Measurements from ENCODE around the gene JAZF1.
"Not testable (repeated sequence)": the region's sequence is repeated elsewhere in the genome, so short reads cannot be mapped to it uniquely, and the experiment has no call there.

The JAZF1 gene

DNA sequence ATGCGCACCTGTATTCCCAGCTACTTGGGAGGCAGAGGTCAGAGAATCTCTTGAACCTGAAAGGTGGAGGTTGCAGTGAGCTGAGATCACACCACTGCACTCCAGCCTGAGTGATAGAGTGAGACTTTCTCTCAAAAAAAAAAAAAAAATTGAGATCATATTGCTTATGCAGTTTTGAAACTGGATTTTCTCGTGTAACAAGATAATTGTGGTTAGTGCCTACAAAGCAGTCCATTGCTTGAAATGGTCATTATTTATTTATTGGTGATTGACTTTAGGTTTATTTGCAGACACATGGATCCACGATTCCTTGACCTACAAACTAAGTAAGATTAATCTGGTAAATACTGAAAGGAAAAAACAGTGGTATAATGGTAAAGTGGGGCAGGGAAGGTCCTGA lies 290.8 kb downstream of the JAZF1 start:
- in situ Hi-C loops (cut with MboI; ENCODE audit: low sequenced_read_pairs), result no loop called here

DNA sequence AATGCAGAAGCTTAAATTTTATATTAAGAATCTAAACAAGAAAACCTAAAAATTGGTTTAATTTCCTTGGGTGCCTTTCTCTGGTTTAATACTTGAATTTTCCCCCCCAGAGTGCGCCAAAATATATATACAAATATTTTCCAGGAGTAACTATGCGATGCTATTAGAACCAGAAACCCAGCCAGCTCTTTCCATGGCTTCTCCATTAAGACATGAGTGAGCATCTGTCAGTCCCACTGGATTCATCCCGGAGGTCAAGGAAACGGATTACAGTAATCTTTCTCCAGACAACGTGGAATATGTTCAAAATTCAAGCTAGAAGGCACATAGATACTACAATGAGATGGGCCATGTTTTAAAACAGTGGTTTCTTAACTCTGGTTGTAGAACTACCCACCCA lies 291.9 kb downstream of the JAZF1 start:
- in situ Hi-C loops (cut with MboI; ENCODE audit: low sequenced_read_pairs), result no loop called here

DNA sequence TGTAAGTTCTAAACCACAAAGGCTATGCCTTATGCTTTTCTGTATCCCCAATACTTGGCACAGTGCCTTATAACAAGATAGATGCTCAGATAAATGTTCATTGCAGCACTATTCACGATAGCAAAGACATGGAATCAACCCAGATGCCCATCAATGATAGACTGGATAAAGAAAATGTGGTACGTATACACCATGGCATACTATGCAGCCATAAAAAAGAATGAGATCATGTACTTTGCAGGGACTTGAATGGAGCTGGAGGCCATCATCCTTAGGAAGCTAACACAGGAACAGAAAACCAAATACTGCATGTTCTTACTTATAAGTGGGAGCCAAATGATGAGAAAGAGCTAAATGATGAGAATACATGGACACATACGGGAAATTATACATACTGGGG lies 293.9 kb downstream of the JAZF1 start:
- in situ Hi-C loops (cut with MboI; ENCODE audit: low sequenced_read_pairs), result not testable (repeated sequence)

DNA sequence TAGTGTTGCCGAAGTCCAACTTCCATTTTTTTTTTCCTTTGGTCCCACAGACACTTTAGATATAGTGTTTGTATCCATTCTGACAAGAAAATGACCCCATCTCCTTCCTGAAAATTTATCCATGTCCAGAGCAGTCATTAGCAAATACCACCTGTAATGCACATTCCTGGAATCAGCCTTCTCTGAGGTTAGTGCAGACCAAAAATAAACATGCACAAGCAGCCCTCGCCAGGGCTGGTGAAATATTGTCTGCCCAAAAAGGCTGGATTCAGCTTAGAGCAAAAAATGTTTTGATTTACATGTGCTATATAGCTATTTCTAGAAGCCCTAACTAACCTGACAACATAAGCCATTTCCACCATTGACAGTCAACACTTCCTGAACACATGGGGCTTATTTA lies 294.9 kb downstream of the JAZF1 start:
- in situ Hi-C loops (cut with MboI; ENCODE audit: low sequenced_read_pairs), result no loop called here

DNA sequence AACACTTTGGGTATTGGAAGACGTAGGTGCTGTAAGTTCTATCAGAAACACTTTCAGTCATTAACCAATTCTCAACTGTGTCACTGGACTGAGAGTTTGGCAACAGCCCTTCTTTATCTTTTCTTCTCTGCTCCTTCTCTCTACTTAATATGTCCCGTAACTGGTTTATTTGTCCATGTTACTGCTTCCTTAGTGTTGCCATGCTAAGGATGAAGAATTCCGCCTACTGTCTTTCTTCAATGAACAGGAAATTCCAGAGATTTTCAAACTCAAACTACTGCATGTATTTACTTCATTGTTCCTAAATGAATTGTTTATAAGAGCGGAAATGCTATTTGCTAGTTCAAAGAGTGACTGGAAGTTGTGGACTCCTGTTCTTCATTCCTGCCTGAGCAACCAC lies 296.9 kb downstream of the JAZF1 start:
- in situ Hi-C loops (cut with MboI; ENCODE audit: low sequenced_read_pairs), result no loop called here

DNA sequence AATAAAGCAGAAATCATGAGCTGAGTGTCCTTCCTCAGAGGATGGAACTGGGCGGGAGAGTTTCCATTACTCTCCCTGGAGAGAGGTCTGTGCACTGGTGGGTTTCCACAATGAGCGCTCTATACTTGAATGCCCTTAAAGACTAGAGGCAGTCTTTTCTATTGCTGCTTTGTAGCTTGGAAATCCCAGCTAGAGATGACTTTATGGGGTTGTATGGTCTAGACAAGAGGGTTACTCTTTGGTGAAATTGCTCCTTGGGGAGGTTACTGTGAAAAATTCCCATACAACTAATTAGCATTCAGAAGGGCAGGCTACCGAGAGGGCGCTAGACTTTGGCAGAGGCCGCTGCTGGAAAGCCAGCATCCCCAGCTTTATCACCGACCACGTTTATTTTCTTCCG lies 303.8 kb downstream of the JAZF1 start:
- in situ Hi-C loops (cut with MboI; ENCODE audit: low sequenced_read_pairs), result no loop called here

DNA sequence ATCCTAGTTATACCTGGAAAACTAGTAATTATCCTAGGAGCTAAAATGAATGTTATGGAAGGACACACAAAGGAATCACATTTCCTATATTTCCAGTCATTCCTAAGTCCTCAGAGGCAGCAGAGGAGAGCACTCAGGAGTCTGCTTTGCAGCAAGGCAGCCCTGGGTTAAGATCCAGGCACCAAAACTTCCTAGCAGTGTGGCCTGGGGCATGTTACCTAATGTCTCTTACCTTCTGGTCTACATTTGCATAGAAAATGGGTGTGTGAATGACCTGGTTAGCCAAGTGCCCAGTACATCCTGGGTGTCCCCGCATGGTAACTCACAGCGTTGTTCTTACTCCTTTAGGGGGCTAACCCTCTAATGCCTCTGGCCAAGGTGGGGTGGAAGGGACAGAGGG lies 304.8 kb downstream of the JAZF1 start:
- in situ Hi-C loops (cut with MboI; ENCODE audit: low sequenced_read_pairs), result no loop called here

DNA sequence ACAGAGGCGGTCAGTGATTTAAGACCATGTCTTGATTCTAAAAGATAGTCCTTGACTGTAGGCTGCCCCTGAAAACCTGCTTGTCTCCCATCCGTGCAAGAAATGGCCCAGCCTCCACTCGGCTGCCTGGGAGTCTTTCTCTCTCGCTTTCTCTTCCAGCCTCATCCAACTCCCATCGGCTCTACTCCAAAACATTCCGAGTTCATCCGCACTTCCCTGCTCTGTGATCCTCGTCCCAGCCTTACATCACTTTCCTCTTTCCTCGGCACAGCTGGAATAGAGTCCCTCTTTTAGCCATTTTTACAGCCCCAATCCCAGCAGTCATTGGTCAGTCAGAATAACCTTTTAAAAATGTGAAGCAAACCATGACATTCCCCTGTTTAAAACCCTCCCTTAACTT lies 305.5 kb downstream of the JAZF1 start:
- in situ Hi-C loops (cut with MboI; ENCODE audit: low sequenced_read_pairs), result no loop called here

DNA sequence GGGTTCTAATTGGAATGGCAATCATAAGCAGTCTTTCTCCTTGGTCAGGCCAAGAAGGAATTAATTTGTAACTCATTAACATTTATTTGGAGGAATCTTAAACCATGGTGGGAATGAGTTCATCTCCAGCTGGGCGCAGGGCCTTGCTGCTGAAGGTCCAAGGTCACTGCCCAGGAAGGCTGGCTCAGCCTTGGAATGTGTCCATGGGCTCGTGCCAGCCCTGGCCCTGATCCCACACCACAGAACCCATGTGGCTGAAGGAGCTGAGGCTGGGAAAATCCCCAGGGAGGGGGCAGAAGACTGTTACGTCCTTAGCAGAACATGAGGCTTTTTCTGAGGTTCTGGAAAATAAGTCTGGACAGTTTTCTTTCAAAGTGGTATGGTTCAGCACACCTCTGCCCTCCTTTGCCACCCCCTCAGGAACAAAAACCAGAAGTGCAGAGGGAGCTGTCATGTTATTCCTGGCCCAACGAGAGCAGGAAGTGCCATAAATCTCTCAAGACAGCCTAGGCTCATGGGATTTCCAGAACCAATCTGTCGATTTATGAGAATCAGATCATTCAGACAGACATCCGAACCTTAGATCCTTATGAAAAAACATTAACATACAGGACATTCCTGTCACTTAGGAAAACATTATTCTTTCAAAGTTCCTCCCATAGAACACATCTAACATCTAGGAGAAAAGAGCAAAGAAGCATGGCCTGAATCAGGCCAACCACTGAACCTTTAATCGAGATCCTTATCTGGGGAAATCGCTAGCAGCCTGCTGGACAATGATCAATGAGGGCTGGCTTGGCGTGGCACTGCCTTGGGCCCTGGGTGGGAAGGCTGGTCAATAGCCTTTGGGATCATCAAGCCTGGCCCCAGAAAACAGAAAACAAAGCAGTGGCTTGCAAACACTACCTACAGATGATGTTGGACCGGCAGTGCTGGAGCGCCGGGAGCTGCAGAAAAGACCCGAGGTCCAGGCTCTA lies 306.3 kb downstream of the JAZF1 start:
- in situ Hi-C loops (cut with MboI; ENCODE audit: low sequenced_read_pairs), result no loop called here

DNA sequence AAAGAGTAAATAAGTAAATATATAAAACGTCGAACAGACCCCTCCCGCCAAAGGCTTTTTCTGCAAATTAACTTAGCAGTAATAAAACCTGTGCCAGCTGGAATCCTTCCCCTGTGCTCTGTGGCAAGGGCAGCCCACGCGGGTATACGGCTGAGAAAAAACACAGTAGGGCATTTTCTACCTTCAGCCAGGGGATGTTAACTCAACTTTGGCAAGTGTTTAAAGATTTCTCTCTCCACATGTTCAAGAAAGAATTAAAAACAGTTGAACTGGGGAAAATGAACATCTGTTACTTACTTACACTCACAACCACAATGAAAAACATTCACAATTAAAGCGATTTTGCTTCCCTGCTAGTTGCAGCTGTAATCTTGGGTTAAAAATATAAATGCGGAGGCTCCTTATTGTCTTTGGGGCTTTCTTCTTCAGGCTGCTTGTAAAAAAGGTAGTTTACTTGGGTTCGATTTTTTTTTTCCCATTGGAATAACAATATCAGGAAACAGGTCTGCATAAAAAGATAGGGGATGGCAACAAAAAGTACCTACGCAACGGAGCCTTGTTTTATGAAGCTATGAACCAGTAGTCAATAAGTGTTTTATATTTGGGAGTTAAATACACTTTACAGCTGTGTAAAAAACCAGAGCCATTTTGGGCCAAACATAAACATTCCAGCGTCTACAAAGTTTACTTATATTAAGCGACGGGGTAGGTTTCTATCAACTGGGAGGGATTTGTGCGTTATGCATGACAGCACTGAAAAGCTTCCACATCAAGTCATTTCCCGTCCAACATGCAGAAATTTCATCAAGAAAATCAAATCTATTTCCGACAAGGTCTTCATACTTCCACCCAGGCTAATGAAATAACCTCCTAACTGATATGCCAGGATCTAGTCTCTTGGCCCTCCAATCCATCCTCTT lies 308.0 kb downstream of the JAZF1 start:
- in situ Hi-C loops (cut with MboI; ENCODE audit: low sequenced_read_pairs), result no loop called here

DNA sequence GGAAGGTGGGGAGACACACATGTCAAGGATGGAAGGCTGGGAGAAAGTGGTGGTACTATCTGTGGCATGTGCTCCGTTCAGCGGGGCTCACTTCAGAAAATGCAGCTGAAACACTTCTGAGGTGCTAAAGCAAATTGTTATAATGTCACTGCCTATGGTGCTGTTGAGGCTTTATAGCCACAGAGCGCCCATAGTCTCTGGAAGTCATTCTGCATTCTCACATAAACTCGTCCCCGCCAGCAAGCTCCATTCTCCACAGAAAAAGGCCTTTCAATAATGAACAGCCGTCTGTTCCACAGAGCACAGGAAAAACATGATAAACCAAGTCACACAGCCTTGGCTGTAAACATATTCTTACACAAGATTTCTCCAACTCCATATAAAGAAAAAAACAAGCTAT lies 308.7 kb downstream of the JAZF1 start:
- in situ Hi-C loops (cut with MboI; ENCODE audit: low sequenced_read_pairs), result no loop called here

DNA sequence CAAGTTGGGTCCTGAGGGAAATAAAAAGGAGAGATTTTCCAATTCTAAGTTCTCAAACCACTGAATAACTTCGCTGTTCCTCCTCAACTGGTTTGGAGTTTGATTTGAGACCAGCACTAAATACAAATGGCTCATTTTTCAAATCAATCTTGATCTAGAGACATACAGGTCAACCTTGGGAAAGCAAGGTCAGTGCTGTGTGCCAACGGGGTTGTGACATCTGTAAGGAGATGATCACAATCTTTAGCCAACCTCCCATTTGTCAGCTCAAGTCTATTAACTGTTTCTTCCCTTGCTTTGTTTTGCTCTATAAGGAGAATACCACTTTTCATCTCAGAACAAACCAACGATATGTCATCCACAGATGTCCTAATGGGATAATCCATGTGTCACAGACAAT lies 309.5 kb downstream of the JAZF1 start:
- in situ Hi-C loops (cut with MboI; ENCODE audit: low sequenced_read_pairs), result no loop called here

DNA sequence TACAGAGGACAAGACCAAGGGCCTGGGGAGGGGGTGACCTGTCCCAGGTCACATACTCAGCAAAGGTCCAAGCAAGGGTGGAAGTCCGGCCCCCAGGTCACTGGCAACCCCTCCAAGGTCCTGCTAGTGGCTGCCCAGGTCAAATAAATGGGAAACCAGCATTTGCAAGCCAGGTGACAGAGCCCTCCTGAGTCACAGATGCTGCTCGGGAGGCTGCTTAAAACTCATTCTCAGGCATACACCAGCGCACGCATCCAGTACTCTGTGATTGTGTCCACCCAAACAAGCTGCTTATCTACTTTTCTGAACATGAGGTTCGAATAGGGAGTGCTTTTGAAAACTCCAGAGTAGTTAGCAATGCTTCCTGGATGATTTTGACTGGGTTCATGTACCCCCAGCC lies 310.0 kb downstream of the JAZF1 start:
- in situ Hi-C loops (cut with MboI; ENCODE audit: low sequenced_read_pairs), result no loop called here

DNA sequence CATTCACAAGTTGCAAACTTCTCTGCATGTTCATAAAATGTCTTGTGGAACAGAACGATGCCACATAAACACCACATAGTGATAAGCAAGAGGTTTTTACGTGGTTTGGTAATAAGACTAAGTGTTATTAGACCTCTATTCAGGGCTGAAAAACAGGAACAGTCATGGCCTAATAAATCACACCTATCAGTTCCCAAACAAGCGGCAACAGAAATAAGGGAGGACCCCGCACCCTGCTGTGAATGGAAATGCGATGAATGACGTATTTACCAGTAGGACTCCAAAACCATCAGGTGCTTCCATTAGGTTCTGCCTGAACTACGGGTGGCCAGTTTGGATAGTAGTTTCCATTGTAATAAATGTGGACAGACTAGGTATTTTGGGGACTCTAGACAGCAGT lies 311.5 kb downstream of the JAZF1 start:
- in situ Hi-C loops (cut with MboI; ENCODE audit: low sequenced_read_pairs), result no loop called here

DNA sequence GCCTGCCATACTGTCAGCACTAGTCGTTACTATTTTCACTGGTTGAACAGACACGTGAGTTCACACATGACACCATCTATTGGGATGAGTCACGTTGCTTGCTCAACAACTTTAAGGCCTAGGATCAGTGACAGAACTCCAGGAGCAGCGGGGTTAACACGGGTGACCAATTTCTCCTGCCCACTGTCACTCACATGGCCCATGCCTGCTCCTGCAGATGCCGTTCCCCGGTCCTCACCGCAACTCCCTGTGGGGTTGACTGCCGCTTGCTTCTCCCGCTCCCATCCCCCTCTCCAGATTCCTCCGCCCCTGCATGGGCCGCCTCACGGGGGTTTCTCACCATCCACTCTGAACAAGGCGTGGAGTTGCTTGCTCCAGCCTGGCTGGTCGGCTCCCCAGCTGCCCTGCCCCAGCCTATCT lies 312.5 kb downstream of the JAZF1 start:
- in situ Hi-C loops (cut with MboI; ENCODE audit: low sequenced_read_pairs), result no loop called here

DNA sequence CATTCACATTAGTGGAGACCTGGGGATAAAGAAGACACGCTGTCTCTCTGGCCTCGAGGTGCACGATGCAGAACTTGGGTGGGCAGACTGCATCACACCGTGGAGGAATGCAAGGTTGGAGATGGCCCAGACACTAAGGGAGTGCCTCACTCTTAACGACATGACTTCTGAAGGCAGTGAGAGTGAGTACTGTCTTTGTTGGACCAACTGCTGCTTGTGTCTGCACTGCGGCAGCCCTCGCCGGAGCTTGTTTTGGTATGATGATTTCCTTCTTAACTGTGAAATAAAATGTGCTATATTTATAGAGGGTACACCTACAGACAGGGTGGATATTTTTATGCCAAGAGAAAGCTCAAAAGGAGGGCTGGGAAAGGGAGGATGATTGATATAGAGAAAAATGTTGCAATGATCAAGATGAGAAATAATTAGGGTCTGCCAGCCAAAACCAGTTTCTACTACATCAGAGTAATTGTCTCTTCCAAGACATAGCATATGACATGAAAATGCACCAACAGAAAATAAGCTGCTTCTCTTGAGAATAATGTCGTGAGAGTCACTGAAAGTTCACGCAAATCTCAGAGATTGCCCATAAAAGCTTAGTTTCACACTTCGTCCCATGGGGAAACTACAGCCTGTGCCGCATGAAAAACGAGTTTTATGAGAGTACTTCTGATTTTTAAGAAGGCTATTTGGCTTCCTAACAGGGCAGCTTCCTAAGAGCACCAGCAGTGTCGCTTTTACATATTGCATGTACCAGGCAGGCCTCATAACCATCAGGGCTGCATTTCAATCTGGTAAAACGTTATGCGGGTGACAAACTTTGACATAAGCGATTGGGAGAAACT lies 313.5 kb downstream of the JAZF1 start:
- in situ Hi-C loops (cut with MboI; ENCODE audit: low sequenced_read_pairs), result no loop called here

DNA sequence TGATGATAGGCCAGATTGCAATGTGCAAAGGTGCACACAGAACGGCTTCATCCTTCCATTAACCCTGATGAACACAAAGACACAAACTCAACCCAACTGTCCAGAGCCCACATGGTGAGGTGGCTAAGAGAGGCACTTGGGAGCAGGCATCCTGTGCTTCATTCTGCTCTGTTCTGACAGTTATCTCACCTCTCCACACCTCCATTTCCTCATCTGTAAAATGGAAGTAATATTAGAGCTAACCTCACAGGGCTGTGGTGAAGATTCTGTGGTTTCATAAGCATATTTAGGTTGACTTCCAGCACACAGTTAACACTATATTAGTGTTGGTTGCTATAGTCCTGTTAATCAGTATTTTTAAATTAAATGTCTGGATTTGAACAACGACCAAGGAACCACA lies 314.3 kb downstream of the JAZF1 start:
- in situ Hi-C loops (cut with MboI; ENCODE audit: low sequenced_read_pairs), result no loop called here

DNA sequence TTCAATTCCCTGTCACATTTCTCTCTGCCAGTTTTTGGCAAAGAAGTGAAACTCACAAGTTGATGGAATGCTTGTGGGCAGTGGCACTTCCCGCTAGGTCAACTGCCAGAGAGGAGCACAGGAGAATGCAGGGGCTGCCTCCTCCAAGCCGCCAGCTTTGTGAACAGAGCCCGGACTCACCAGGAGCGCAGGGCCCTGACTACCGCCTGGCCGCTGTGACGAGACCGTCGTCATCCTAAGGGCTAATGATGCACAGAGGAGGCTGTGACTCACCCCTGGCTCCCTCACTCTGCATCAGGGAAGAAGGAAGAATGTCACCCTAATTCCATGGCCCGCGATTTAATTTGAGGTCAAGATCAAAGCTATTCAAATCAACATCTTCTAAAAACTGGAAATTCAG lies 316.7 kb downstream of the JAZF1 start:
- in situ Hi-C loops (cut with MboI; ENCODE audit: low sequenced_read_pairs), result no loop called here

DNA sequence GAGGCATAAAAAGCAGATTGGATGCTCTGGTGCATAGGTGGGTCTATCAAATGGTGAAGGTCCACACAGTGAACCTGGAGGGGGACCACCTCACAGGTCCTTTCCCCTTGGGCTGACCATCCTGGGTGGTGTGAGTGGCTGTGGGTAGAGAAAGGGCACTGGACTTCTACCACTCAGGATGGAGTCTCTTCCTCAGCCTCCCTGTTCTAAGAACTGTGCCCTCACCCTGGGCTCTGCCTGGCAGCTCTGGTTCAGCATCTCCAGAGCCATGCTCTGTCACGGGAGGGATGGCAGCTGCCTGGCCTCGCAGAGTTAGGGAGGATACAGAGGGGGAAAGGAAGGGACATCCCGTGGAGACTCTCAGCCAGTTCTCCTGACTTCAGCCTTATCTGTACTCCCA lies 318.8 kb downstream of the JAZF1 start:
- in situ Hi-C loops (cut with MboI; ENCODE audit: low sequenced_read_pairs), result no loop called here

DNA sequence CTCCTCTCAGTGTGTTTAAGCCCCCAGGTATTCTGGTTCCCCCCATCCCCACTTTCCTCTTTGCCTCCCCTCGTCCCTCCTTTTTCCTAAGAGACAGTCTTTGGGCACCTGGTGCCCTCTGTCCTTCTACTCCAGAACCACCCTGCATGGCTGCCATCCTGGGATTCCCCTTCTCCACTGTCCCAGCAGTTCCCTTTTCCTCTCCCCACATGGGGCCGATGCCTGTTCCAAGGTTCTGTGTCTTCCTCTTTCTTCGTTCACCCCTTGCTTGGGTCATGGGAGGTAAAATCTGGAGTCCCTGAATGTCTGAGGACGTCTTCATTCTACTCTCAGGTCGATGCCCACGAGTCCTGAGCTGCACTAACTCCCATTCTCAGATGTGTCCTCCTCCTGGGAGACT lies 319.8 kb downstream of the JAZF1 start:
- in situ Hi-C loops (cut with MboI; ENCODE audit: low sequenced_read_pairs), result no loop called here

All from HL-60/S4 treated with retinoic acid at 250 ng/mL for 4 days and 3 days (cell line).